Measurements from ENCODE around the gene EXD3. TPM values are rescaled to one million over a fixed set of nuclear protein-coding genes. Genes with fewer than 3 reads are reported as not detected.

The EXD3 gene
- total RNA-seq, 1 donor from 2014 or later, result 19.9 TPM

DNA sequence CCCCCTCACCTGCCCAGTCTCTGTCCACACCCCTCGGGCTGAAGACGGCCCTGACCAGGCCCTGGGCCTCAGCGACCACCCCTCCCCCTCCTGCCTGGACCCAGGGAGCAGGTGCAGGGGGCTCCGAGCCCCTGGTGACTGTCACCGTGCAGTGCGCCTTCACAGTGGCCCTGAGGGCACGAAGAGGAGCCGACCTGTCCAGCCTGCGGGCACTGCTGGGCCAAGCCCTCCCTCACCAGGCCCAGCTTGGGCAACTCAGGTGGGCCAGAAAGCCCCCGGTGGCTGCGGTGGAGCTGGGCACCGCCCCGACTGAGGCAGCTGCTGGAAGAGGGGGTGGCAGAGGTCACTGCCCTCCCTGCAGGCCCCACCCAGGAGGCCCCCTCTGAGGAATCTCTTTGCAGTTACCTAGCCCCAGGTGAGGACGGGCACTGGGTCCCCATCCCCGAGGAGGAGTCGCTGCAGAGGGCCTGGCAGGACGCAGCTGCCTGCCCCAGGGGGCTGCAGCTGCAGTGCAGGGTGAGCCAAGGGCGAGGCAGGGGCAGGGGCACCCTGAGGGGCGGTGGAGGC lies 10.5 kb upstream of the EXD3 start:
- no peak for DNase-seq (ENCODE audit: low spot score)
- TF ChIP-seq, protein P1, sequence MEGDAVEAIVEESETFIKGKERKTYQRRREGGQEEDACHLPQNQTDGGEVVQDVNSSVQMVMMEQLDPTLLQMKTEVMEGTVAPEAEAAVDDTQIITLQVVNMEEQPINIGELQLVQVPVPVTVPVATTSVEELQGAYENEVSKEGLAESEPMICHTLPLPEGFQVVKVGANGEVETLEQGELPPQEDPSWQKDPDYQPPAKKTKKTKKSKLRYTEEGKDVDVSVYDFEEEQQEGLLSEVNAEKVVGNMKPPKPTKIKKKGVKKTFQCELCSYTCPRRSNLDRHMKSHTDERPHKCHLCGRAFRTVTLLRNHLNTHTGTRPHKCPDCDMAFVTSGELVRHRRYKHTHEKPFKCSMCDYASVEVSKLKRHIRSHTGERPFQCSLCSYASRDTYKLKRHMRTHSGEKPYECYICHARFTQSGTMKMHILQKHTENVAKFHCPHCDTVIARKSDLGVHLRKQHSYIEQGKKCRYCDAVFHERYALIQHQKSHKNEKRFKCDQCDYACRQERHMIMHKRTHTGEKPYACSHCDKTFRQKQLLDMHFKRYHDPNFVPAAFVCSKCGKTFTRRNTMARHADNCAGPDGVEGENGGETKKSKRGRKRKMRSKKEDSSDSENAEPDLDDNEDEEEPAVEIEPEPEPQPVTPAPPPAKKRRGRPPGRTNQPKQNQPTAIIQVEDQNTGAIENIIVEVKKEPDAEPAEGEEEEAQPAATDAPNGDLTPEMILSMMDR (IDR thresholded peaks at IDR 0.05; ENCODE audit: unreplicated experiment), result no peak
- Mint-ChIP-seq H3K27ac (ENCODE audit: unreplicated experiment) (no peak overlapping the region), H3K4me1 (ENCODE audit: unreplicated experiment) (no peaks in the 10 kb centered on the region), H3K36me3 (ENCODE audit: low read depth, unreplicated experiment) (no peaks in the 10 kb centered on the region), H3K4me3 (ENCODE audit: unreplicated experiment) (no peak overlapping the region), H3K9me3 (ENCODE audit: unreplicated experiment) (no peaks in the 10 kb centered on the region), H3K27me3 (ENCODE audit: unreplicated experiment) (no peaks in the 10 kb centered on the region)

DNA sequence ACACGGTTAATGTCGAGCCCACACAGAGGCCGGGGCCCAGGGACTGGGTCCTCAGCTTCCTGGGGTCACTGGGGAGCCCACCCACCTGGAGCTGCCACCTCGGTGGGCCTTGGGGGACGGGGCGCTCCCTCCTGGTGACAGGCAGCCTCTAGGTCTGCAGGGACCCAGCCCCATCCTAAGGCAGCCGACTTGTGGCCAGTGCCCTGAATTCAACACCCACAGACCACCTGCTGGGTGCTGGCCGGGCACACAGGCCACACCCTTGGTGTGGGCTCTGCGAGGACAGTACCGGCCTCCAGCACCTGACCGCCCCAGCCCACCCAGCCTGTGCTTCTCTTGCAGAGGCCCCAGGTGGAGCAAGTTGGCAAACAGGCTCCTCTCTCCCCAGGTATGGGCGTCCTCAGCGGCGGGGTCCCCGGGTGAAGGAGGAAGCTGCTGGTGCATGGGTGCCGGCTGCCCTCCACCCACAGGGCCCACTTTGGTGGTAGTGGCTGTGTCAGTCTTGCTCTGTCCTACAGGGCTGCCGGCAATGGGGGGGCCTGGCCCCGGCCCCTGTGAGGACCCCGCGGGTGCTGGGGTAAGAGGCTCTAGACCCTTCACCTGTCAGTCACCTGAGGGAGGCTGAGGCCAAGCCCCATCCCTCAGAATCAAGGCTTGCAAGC lies 9.9 kb upstream of the EXD3 start:
- Mint-ChIP-seq H3K27me3 (ENCODE audit: unreplicated experiment) (no peaks in the 10 kb centered on the region), H3K27ac (ENCODE audit: unreplicated experiment) (no peak overlapping the region), H3K4me3 (ENCODE audit: unreplicated experiment) (no peak overlapping the region), H3K9me3 (ENCODE audit: unreplicated experiment) (no peaks in the 10 kb centered on the region), H3K36me3 (ENCODE audit: low read depth, unreplicated experiment) (no peaks in the 10 kb centered on the region), H3K4me1 (ENCODE audit: unreplicated experiment) (no peaks in the 10 kb centered on the region)
- TF ChIP-seq, protein P1 (IDR thresholded peaks at IDR 0.05; ENCODE audit: unreplicated experiment), result no peak
- no peak for DNase-seq (ENCODE audit: low spot score)

DNA sequence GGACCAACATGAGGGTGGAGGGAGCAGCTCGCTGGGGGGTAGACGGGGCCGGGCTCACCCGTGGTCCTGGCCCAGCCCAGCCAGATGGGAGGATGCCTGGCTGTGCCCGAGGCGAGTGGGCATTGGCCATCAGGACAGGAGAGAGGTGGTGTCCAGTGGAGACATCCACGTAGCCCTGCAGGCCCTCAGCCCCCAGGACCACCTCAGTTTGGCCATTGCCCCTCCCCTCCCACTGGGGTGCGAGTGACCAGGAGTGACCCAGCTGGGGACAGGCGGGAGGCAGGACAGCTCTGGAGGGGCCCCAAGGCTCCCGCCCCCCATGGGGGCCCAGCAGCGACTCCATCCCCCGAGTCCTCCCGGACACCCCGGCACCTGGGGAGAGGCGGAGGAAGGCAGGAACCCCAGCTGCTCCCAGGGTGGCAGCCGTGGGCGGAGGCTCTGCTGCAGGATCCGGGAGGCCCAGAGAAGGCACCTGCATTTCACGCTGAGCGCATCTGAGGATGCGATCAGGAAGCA lies 8.5 kb upstream of the EXD3 start:
- no peak for DNase-seq (ENCODE audit: low spot score)
- no peaks in the 10 kb centered on the region for H3K4me1 Mint-ChIP-seq (ENCODE audit: unreplicated experiment)
- H3K36me3 Mint-ChIP-seq (ENCODE audit: low read depth, unreplicated experiment), result no peaks in the 10 kb centered on the region
- TF ChIP-seq, protein P1 (IDR thresholded peaks at IDR 0.05; ENCODE audit: unreplicated experiment), result no peak
- H3K27ac Mint-ChIP-seq (ENCODE audit: unreplicated experiment), result no peak overlapping the region
- H3K4me3 Mint-ChIP-seq (ENCODE audit: unreplicated experiment), result no peak overlapping the region
- no peaks in the 10 kb centered on the region for H3K27me3 Mint-ChIP-seq (ENCODE audit: unreplicated experiment)
- H3K9me3 Mint-ChIP-seq (ENCODE audit: unreplicated experiment), result no peaks in the 10 kb centered on the region

DNA sequence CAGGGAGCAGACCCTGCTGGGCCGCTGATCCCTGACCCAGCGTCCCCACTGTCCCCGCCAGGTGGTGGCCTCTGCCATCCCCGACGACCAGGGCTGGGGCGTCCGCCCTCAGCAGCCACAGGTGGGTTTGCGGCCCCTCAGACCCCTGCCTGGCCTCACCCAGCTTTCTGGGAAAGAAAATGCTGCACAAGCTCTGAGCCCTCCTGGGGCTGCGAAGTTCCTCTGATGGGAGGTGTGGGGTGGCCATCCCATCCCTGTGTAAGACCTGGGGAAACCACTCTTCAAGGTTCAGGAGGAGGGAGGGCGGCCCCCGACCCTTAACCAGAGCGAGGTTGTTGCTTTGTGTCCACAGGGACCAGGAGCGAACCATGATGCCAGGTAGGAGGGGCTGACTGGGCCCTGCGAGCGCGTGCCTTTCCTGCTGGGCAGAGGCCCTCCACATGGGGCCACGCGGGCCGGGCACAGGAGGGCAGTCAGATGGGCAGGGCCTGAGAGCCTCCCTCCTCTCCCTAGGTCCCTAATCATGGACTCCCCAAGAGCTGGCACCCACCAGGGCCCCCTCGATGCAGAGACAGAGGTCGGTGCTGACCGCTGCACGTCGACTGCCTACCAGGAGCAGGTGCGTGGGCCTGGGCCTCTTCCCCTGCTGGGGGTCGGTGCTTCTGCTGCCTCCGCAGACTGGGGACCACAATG lies 7.9 kb upstream of the EXD3 start:
- Mint-ChIP-seq H3K27me3 (ENCODE audit: unreplicated experiment) (no peaks in the 10 kb centered on the region), H3K27ac (ENCODE audit: unreplicated experiment) (no peak overlapping the region), H3K4me1 (ENCODE audit: unreplicated experiment) (no peaks in the 10 kb centered on the region), H3K36me3 (ENCODE audit: low read depth, unreplicated experiment) (no peaks in the 10 kb centered on the region), H3K9me3 (ENCODE audit: unreplicated experiment) (no peaks in the 10 kb centered on the region), H3K4me3 (ENCODE audit: unreplicated experiment) (no peak overlapping the region)
- DNase-seq (ENCODE audit: low spot score), result no peak
- TF ChIP-seq, protein P1 (IDR thresholded peaks at IDR 0.05; ENCODE audit: unreplicated experiment), result no peak

Measured in endothelial cell (in vitro differentiated cells).